Stimulated activated CD8-positive, alpha-beta memory T cell treated with anti-CD3 and anti-CD28 coated beads, Interleukin-7, amount 100 ng/mL, for 24 hours (primary cell): ENCODE results near the gene CALD1.

Experiments
- DNase-seq: peaks from one replicate; pipeline ENCODE4 v3.0.0-alpha.2; 2020; ENCODE audit warnings: low read depth

Gene CALD1

GRCh38 chr7:134859783-134860182 lies 80.3 kb downstream of the CALD1 start:
- no peak for DNase-seq

DNA sequence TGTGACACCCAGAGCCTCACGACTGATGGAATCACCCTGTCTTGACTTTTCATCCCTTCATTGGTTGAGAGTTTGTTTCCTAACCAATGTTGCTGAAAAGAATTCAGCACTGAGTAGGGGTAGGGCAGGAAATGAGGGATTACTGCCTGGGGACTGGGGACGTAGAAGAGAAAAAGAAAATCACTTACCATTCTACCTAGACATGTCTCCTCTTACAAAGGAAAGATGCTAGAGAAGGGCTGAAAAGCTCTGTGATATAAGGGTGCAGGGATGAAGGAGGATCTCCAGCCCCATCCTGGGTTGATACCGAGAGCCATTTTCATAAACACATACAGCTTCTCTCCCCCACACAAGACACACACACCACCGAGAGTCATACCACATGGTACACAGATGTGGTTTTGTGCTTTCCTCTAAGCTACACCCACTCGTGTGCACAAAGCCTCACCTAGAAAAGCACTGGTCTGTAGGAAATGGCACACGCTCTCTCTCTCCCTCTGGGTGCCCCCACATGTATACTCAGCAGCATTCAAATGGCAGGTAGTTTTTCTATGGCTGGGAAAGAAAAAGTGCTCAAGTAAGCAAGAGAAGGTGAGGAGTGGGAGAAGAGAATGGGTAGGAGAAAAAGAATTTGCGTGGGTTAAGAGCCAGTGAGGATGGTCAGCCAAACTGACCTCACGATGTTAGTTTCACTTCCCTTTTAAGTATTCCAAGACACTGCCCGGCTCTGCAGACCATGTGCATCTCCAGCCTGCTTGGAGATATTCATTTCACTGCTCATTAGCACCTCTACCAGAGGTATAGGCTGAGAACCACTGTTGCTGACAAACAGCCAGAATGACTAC lies 85.8 kb downstream of the CALD1 start:
- DNase-seq = no peak

- no peak for DNase-seq
These were observed 87.2 kb downstream of the CALD1 start for GRCh38 chr7:134866617-134867016.

DNA sequence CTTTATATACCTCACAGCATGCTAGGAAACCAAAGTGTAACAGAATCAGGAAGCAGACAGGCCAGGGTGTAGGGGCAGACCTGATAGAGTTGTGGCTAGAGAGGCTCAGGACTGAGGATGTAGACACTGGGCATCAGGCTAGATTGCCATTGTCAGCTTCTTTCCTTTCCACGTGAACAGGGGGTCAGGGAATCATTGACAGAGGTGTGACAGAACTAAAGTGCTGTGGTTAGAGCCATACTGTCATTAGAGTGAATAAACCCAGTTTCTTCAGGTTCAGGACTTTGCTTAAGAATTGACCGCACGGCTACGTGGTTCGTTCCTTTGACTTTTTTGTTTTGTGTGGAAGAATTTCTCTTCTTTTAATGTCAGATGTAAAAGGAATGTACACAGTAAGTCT lies 90.7 kb downstream of the CALD1 start:
- DNase-seq = no peak

- DNase-seq = no peak
These were observed 91.3 kb downstream of the CALD1 start for GRCh38 chr7:134870781-134871180.

DNA sequence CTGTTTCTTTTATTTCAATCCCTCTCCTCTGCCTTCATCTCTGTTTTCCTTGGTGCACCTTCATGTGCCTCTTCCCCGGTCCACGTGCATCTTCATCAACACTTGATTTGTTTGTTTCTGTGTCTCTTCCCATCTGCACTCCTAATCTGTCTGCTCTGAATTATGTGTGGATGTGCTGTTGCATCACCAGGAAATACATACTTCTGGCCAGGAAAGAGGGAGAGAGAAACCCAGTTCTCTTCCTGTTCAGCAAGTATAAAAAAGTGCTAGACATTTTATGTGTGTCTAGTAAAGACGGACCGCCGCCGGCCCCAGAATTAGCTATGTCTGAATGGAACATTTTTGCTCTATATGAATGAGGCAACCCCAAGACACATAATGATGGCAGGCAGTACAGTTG lies 93.8 kb downstream of the CALD1 start:
- no peak for DNase-seq

- no peak for DNase-seq
These were observed 95.0 kb downstream of the CALD1 start for GRCh38 chr7:134874407-134874806.

- DNase-seq = no peak
These were observed 96.4 kb downstream of the CALD1 start for GRCh38 chr7:134875867-134876266.

DNA sequence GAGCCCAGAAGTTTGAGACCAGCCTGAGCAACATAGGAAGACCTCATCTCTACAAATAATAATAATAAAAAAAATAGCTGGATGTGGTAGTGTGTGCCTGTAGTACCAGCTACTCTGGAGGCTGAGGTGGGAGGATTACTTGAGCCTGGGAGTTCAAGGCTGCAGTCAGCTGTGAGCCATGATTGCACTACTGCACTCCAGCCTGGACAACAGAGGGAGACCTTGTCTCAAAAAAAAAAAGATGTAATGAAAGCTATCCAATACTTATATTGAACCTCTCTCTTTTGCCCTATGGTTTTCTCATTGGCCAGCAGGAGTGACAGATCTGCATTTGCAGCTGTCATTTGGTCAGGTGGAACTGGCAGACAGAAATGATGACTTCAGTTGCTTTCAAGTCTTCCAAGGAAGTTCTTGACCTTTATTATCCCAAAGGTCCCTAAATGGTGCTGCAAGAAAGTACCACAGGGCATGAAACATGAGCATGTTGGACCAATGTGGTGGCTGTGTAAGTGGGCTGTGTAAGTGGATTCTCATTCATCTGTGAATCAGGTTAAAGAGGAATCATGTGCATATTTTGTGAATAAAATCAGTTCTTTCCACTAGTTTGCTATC lies 99.4 kb downstream of the CALD1 start:
- no peak for DNase-seq

- DNase-seq = no peak
These were observed 100.5 kb downstream of the CALD1 start for GRCh38 chr7:134879815-134880475.

DNA sequence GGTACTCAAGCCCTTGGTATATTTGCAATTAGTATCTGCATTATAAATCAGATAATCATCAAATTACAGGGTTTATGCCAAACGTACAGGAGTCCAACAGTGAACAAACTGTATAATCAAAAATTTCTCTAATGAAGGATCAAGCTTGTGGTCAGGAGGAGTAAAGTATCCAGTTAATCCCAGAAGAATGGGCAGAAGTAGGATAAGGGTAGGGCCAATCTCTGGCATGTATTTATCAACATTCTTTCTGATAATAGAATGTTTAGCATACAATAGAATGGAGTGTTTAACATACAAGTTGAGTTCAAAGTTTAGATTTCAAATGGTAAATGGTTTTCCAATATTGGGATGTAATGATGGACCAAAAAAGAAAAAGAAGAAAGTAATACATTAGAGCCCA lies 103.0 kb downstream of the CALD1 start:
- no peak for DNase-seq

- no peak for DNase-seq
These were observed 106.5 kb downstream of the CALD1 start for GRCh38 chr7:134885967-134886352.

GRCh38 chr7:134886353-134887057 lies 107.1 kb downstream of the CALD1 start:
- DNase-seq = no peak

- no peak for DNase-seq
These were observed 108.1 kb downstream of the CALD1 start for GRCh38 chr7:134887523-134887922.

- no peak for DNase-seq
These were observed 108.8 kb downstream of the CALD1 start for GRCh38 chr7:134888141-134888740.

DNA sequence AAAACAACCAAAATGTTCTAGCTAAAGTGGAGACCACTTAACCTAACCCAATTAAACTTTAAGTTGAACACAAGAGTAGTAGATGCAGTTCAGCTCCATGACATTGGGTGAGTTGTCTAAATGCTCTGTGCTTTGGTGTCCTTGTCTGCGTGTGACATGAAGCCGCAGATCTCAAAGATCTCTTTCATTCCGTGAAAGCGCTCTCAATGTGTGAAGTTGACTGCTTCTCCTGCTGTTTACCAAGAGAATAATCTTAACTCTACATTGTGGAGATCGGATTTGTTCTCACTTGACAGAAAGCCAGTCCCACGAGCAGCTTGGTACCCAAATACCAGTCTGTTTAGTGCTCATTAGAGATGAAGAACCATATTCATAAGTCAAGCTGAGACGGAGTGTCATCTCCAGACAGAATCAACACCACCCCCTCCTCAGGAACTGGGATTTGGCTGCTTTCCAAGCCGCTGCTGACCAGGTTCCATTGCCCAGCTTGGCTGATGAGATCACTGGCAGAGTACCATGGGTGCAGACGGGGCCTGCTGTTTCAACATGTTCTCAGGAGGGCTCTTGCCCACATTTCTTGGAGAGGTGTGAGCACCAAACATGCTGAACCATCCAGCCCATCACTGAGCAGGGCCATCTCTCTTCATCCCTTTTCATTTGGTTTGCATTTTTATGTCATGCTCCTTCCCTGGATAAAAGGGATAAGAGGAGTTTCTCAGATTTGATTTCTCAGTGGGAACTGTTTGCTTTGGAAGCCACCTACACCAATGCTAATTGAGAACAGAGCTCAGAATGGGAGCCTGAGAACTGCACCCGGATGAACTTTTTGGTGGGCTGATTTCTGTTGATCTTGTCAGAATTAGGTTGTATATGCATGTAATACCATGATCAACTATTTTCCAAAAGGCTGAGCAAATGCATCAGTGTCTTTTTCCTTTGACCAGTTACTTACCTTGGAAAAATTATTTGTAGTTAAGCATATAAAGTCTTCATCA lies 111.1 kb downstream of the CALD1 start:
- no peak for DNase-seq

DNA sequence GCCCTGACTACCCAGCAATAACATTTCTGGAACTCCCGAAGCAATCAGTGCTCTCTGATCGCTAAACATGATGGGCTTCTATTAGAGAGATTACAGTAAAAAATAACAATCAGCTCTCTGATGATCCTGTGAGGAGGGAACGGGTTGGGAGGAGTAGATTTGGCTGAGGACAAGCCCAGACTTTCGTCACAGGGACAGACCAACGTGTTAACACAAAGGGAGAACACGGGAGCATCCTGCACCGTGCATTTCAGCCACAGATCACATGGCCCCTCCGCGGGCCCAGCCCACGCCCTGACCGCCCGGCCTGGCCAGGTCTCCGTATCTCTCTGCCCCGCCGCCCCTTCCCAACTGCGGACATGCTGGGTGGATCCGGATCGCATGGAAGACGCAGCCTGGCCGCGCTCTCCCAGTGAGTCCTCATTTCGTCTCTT lies 111.8 kb downstream of the CALD1 start:
- no peak for DNase-seq

GRCh38 chr7:134891696-134892678 lies 112.6 kb downstream of the CALD1 start:
- DNase-seq = no peak

- no peak for DNase-seq
These were observed 113.5 kb downstream of the CALD1 start for GRCh38 chr7:134892963-134893362.

DNA sequence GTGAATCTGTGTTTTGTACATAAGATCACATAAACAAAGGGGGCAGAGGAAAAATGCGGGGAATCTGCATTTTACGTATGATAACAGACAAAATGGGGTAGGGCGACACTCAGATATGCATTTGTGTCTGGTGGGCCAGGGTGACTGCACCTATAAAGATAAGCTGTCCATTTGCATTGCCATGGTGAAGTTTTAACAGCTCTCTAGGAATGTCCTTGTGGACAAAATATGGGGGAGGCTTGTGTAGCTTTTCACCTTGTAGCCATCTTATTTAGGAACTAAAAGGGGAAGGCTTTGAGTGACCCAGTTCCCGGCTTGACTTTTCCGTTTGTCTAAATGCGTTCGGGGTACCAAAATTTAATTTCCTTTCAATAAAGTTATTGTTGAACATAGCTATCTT lies 114.5 kb downstream of the CALD1 start:
- no peak for DNase-seq
